H9 (cell line): ENCODE data around the gene DOCK1. TPM values are rescaled to one million over a fixed set of nuclear protein-coding genes. Genes with fewer than 3 reads are reported as not detected.

Source experiments
- DNase-seq: peaks from one replicate; pipeline ENCODE4 v3.0.0-alpha.2; 2017
- H2AFZ ChIP-seq: one replicate; pipeline ENCODE4 v1.6.1; 2013; ENCODE audit warnings: mild to moderate bottlenecking, low read length, control low read depth, moderate library complexity
- H2AK5ac ChIP-seq: 2 replicates; pipeline ENCODE4 v1.6.1; 2013; ENCODE audit warnings: low read length, control low read depth, mixed read lengths; ENCODE audit not compliant: insufficient read length
- H2BK120ac ChIP-seq: one replicate; pipeline ENCODE4 v1.6.1; 2013; ENCODE audit warnings: low read depth, mild to moderate bottlenecking, low read length, control low read depth, inconsistent platforms; ENCODE audit not compliant: poor library complexity, severe bottlenecking
- H2BK12ac ChIP-seq: 2 replicates; pipeline ENCODE4 v1.6.1; 2013; ENCODE audit warnings: low read length, control low read depth, mixed read lengths, low read depth; ENCODE audit not compliant: insufficient read length
- H2BK15ac ChIP-seq: 2 replicates; pipeline ENCODE4 v1.6.1; 2013; ENCODE audit warnings: low read depth, low read length, control low read depth
- H2BK20ac ChIP-seq: one replicate; pipeline ENCODE4 v1.6.1; 2013; ENCODE audit warnings: low read depth, mild to moderate bottlenecking, low read length, control low read depth, inconsistent platforms; ENCODE audit not compliant: poor library complexity, severe bottlenecking
- H2BK5ac ChIP-seq: 2 replicates; pipeline ENCODE4 v1.6.1; 2013; ENCODE audit warnings: low read length, control low read depth, mixed read lengths; ENCODE audit not compliant: insufficient read length
- H3K14ac ChIP-seq: 2 replicates; pipeline ENCODE4 v1.6.1; 2013; ENCODE audit warnings: low read length, control low read depth; ENCODE audit not compliant: insufficient read depth
- H3K18ac ChIP-seq: 2 replicates; pipeline ENCODE4 v1.6.1; 2013; ENCODE audit warnings: low read depth, mild to moderate bottlenecking, mixed read lengths, low read length, control low read depth; ENCODE audit not compliant: insufficient read length
- H3K23ac ChIP-seq: 2 replicates; pipeline ENCODE4 v1.6.1; 2013; ENCODE audit warnings: low read length, control low read depth, mixed read lengths, low read depth; ENCODE audit not compliant: insufficient read length
- H3K23me2 ChIP-seq: 2 replicates; pipeline ENCODE4 v1.6.1; 2013; ENCODE audit warnings: low read depth, mild to moderate bottlenecking, mixed read lengths, low read length, control low read depth; ENCODE audit not compliant: insufficient read length, poor library complexity, severe bottlenecking
- H3K27ac ChIP-seq: 2 replicates; pipeline ENCODE4 v1.5.1; 2013; ENCODE audit warnings: low read length, control low read depth, mixed read lengths, low read depth; ENCODE audit not compliant: insufficient read length
- H3K27me3 ChIP-seq: 2 replicates; pipeline ENCODE4 v1.6.1; 2013; ENCODE audit warnings: low read length, control low read depth, inconsistent platforms; ENCODE audit not compliant: insufficient read depth
- H3K4ac ChIP-seq: 2 replicates; pipeline ENCODE4 v1.6.1; 2013; ENCODE audit warnings: low read depth, mild to moderate bottlenecking, control low read depth, inconsistent platforms, low read length, moderate library complexity
- H3K4me1 ChIP-seq: 2 replicates; pipeline ENCODE4 v1.6.1; 2013; ENCODE audit warnings: low read length, control low read depth, inconsistent platforms; ENCODE audit not compliant: insufficient read depth
- H3K4me2 ChIP-seq: 2 replicates; pipeline ENCODE4 v1.6.1; 2013; ENCODE audit warnings: low read length, control low read depth, mixed read lengths; ENCODE audit not compliant: insufficient read length, insufficient read depth
- H3K56ac ChIP-seq: 2 replicates; pipeline ENCODE4 v1.6.1; 2013; ENCODE audit warnings: low read depth, mild to moderate bottlenecking, mixed read lengths, low read length, control low read depth; ENCODE audit not compliant: insufficient read length
- H3K79me1 ChIP-seq: 2 replicates; pipeline ENCODE4 v1.6.1; 2013; ENCODE audit warnings: low read depth, mild to moderate bottlenecking, moderate library complexity, low read length, control low read depth, inconsistent platforms; ENCODE audit not compliant: insufficient read depth, poor library complexity, severe bottlenecking
- H3K79me2 ChIP-seq: 2 replicates; pipeline ENCODE4 v1.6.1; 2013; ENCODE audit warnings: low read length, control low read depth, inconsistent platforms; ENCODE audit not compliant: insufficient read depth
- H3K9ac ChIP-seq: 2 replicates; pipeline ENCODE4 v1.6.1; 2013; ENCODE audit warnings: low read length, control low read depth, mixed read lengths; ENCODE audit not compliant: insufficient read length; ENCODE audit errors: extremely low read depth
- H3K9me3 ChIP-seq: one replicate; pipeline ENCODE4 v1.6.1; 2013; ENCODE audit warnings: low read depth, low read length, inconsistent platforms; ENCODE audit not compliant: control insufficient read depth
- H3T11ph ChIP-seq: one replicate; pipeline ENCODE4 v1.6.1; 2013; ENCODE audit warnings: mild to moderate bottlenecking, low read length, control low read depth, inconsistent platforms
- H4K20me1 ChIP-seq: one replicate; pipeline ENCODE4 v1.6.1; 2013; ENCODE audit not compliant: control insufficient read depth, insufficient read length, insufficient read depth
- H4K5ac ChIP-seq: 2 replicates; pipeline ENCODE4 v1.6.1; 2013; ENCODE audit warnings: low read depth, mild to moderate bottlenecking, mixed read lengths, low read length, control low read depth; ENCODE audit not compliant: insufficient read length
- H4K8ac ChIP-seq: replicated peaks from 2 replicates; pipeline ENCODE4 v1.6.1; 2013; ENCODE audit warnings: low read length, control low read depth, mixed read lengths, low read depth; ENCODE audit not compliant: insufficient read length
- H4K91ac ChIP-seq: 2 replicates; pipeline ENCODE4 v1.6.1; 2013; ENCODE audit warnings: low read depth, mild to moderate bottlenecking, moderate library complexity, mixed read lengths, low read length, control low read depth; ENCODE audit not compliant: insufficient read length
- H3K27ac Mint-ChIP-seq, 3 experiments: 2 replicates in 2 of 3; 3 replicates in 1 of 3; pipeline ENCODE4 v1.8.0; 2020 to 2021; ENCODE audit warnings: mixed read lengths in 3 of 3, mild to moderate bottlenecking in 1 of 3, moderate library complexity in 1 of 3
- H3K27me3 Mint-ChIP-seq: 2 replicates; pipeline ENCODE4 v1.8.0; 2021; ENCODE audit warnings: low read depth, mild to moderate bottlenecking, moderate library complexity, mixed read lengths
- H3K36me3 Mint-ChIP-seq, 3 experiments: 2 replicates in 2 of 3; 3 replicates in 1 of 3; pipeline ENCODE4 v1.8.0; 2020 to 2021; ENCODE audit warnings: low read depth in 3 of 3, mixed read lengths in 3 of 3; ENCODE audit not compliant: insufficient read depth in 1 of 3
- H3K4me1 Mint-ChIP-seq, 2 experiments: 2 replicates each; pipeline ENCODE4 v1.8.0; 2020; ENCODE audit warnings: mixed read lengths in 2 of 2
- H3K4me3 Mint-ChIP-seq, 2 experiments: 2 replicates in 1 of 2; 3 replicates in 1 of 2; pipeline ENCODE4 v1.8.0; 2020 to 2021; ENCODE audit warnings: mild to moderate bottlenecking in 2 of 2, mixed read lengths in 2 of 2, moderate library complexity in 1 of 2
- H3K9me3 Mint-ChIP-seq, 2 experiments: 2 replicates in 1 of 2; 3 replicates in 1 of 2; pipeline ENCODE4 v1.8.0; 2020; ENCODE audit warnings: mild to moderate bottlenecking in 2 of 2, mixed read lengths in 2 of 2, moderate library complexity in 1 of 2
- WGBS: extraction: QIAGEN DNeasy Blood & Tissue Kit; methylation state at CpG from one replicate; pipeline ENCODE4 v1.1.7; 2013; ENCODE audit warnings: missing lambda C conversion rate, low lambda C conversion rate, mixed read lengths; ENCODE audit not compliant: insufficient read length; ENCODE audit errors: extremely low coverage; 5-methylcytosine and 5-hydroxymethylcytosine counted together
- total RNA-seq: library from RNA; stranded (reverse); gene quantifications from 2 replicates; pipeline ENCODE4 v1.2.1, GENCODE V29; 2021
- TF ChIP-seq, protein P1 (sequence below): fragments of 200-600 bp; sonication (generic); conservative IDR thresholded peaks from 3 replicates; pipeline ENCODE4 v1.8.0; 2021; ENCODE audit warnings: antibody characterized with exemption, mild to moderate bottlenecking

Gene DOCK1
- total RNA-seq, 1 experiment from 2014 or later = 57.0 TPM

DNA sequence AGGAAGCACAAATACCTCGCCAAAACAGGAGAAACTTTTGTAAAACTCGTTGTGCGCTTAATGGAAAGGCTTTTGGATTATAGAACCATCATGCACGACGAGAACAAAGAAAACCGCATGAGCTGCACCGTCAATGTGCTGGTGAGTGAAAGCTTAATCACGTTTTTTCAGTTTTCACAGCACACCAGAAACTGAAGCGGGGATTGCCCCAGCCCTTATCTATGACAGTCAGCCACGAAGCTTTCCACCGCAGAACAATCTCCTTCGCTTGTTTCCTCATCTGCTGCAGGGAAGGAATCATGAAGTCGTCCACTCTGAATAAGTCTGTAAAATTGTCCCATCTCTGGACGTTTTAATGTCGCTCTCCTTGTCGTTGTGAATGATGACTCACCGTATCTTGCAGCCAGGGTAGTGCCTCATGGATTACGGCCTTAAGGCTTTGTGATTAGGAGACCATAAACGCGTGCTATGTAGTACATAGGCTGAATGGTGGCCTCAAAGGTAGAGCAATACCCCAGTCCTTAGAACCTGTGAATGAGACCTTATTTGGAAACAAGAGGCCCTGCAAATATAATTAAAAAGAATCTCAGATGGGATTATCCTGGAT is 468.9 kb downstream of the DOCK1 start:
- Mint-ChIP-seq H3K27me3 (no peaks in the 10 kb centered on the region), H3K36me3 (peaks cover 0 to 16% (median 5%) of the 10 kb centered on the region in 3 experiments; a peak in 5 of 7 replicates), H3K4me3 (no peak overlapping the region), H3K4me1 (peaks cover 7 to 9% of the 10 kb centered on the region in 2 experiments), H3K27ac (no peak overlapping the region), H3K9me3 (no peaks in the 10 kb centered on the region; a peak in 1 of 5 replicates)
- Histone ChIP-seq H4K5ac (no peak overlapping the region), H2AK5ac (no peak overlapping the region), H3K27ac (no peak overlapping the region), H3K9me3 (no peaks in the 10 kb centered on the region), H3K18ac (no peak overlapping the region), H4K91ac (no peak overlapping the region), H2BK5ac (no peak overlapping the region), H3K27me3 (no peaks in the 10 kb centered on the region), H3K4ac (no peak overlapping the region), H3K14ac (no peak overlapping the region), H2BK120ac (no peak overlapping the region), H3K9ac (no peak overlapping the region), H2BK20ac (no peak overlapping the region), H4K20me1 (no peaks in the 10 kb centered on the region), H3K79me1 (no peaks in the 10 kb centered on the region), H3K4me1 (no peaks in the 10 kb centered on the region), H2AFZ (no peak overlapping the region), H2BK12ac (no peak overlapping the region), H3K23me2 (no peaks in the 10 kb centered on the region), H3T11ph (no peak overlapping the region), H2BK15ac (no peak overlapping the region), H3K56ac (no peak overlapping the region), H3K4me2 (no peak overlapping the region), H3K79me2 (no peaks in the 10 kb centered on the region), H3K23ac (no peak overlapping the region), H4K8ac (no peak overlapping the region)
- no CpG with 5 or more reads among the region's 20 CpGs for WGBS
- no peak for DNase-seq
- TF ChIP-seq, protein P1, sequence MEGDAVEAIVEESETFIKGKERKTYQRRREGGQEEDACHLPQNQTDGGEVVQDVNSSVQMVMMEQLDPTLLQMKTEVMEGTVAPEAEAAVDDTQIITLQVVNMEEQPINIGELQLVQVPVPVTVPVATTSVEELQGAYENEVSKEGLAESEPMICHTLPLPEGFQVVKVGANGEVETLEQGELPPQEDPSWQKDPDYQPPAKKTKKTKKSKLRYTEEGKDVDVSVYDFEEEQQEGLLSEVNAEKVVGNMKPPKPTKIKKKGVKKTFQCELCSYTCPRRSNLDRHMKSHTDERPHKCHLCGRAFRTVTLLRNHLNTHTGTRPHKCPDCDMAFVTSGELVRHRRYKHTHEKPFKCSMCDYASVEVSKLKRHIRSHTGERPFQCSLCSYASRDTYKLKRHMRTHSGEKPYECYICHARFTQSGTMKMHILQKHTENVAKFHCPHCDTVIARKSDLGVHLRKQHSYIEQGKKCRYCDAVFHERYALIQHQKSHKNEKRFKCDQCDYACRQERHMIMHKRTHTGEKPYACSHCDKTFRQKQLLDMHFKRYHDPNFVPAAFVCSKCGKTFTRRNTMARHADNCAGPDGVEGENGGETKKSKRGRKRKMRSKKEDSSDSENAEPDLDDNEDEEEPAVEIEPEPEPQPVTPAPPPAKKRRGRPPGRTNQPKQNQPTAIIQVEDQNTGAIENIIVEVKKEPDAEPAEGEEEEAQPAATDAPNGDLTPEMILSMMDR = no peak
